GM18499 (cell line): Measurements from ENCODE around the gene GOLGA8K.
"Not testable (repeated sequence)": the region's sequence is repeated elsewhere in the genome, so short reads cannot be mapped to it uniquely, and the experiment has no call there.

Experiments
- ATAC-seq: cut with Tn5 transposase; IDR thresholded peaks from one replicate; pipeline ENCODE4 v1.9.1; 2021; ENCODE audit warnings: moderate number of reproducible peaks; ENCODE audit not compliant: insufficient read depth, unreplicated experiment

GOLGA8K gene

GRCh38 chr15:32361662-32362061 is 41.4 kb downstream of the GOLGA8K start:
- ATAC-seq: not testable (repeated sequence)

- ATAC-seq: not testable (repeated sequence)
These were observed 44.6 kb downstream of the GOLGA8K start for GRCh38 chr15:32358462-32358861.

- not testable (repeated sequence) for ATAC-seq
These were observed 46.2 kb downstream of the GOLGA8K start for GRCh38 chr15:32356909-32357308.

GRCh38 chr15:32352748-32353147 is 50.3 kb downstream of the GOLGA8K start:
- not testable (repeated sequence) for ATAC-seq

GRCh38 chr15:32350563-32351220 is 52.4 kb downstream of the GOLGA8K start:
- ATAC-seq: not testable (repeated sequence)

- not testable (repeated sequence) for ATAC-seq
These were observed 56.1 kb downstream of the GOLGA8K start for GRCh38 chr15:32347037-32347436.

GRCh38 chr15:32345978-32346547 is 57.0 kb downstream of the GOLGA8K start:
- ATAC-seq: not testable (repeated sequence)

GRCh38 chr15:32343921-32344320 is 59.2 kb downstream of the GOLGA8K start:
- not testable (repeated sequence) for ATAC-seq
